SJCRH30 (cell line): ENCODE data around the gene KYNU. TPM values are rescaled to one million over a fixed set of nuclear protein-coding genes. Genes with fewer than 3 reads are reported as not detected.
"Not testable (repeated sequence)": the region's sequence is repeated elsewhere in the genome, so short reads cannot be mapped to it uniquely, and the experiment has no call there.

Experiments used
- DNase-seq, 2 experiments: peaks; one replicate each; pipeline ENCODE4 v3.0.0-alpha.2; 2015 to 2020
- H3K27ac ChIP-seq: fragments of 250-450 bp; sonication (Bioruptor Pico); 2 replicates; pipeline ENCODE4 v1.5.1; 2020; ENCODE audit warnings: mild to moderate bottlenecking, moderate library complexity
- H3K27me3 ChIP-seq: fragments of 250-450 bp; sonication (Bioruptor Pico); 2 replicates; pipeline ENCODE4 v1.5.1; 2020; ENCODE audit warnings: mild to moderate bottlenecking, moderate library complexity
- H3K36me3 ChIP-seq: fragments of 250-450 bp; sonication (Bioruptor Pico); 2 replicates; pipeline ENCODE4 v1.5.1; 2020; ENCODE audit warnings: mild to moderate bottlenecking, moderate library complexity
- H3K4me1 ChIP-seq: fragments of 250-450 bp; sonication (Bioruptor Pico); 2 replicates; pipeline ENCODE4 v1.5.1; 2020; ENCODE audit warnings: mild to moderate bottlenecking, moderate library complexity
- H3K4me3 ChIP-seq: fragments of 250-450 bp; sonication (Bioruptor Pico); 2 replicates; pipeline ENCODE4 v1.5.1; 2020; ENCODE audit warnings: mild to moderate bottlenecking, moderate library complexity
- H3K9me3 ChIP-seq: fragments of 250-450 bp; sonication (Bioruptor Pico); replicated peaks from 2 replicates; pipeline ENCODE4 v1.5.1; 2020; ENCODE audit warnings: mild to moderate bottlenecking, moderate library complexity
- total RNA-seq: library from RNA; depleted of rRNA; stranded (reverse); fragments of >200 nt; shearing (Covaris generic); gene quantifications from 2 replicates; pipeline ENCODE4 v1.2.3, GENCODE V29; 2014

KYNU gene
- total RNA-seq, 1 experiment from 2014 or later: 0.02 TPM

- H3K9me3 ChIP-seq: no peaks in the 10 kb centered on the region
- H3K4me1 ChIP-seq: no peaks in the 10 kb centered on the region
- no peaks in the 10 kb centered on the region; the same call in 1 of the 2 replicates for H3K36me3 ChIP-seq
- DNase-seq: no peak
- H3K27me3 ChIP-seq: no peaks in the 10 kb centered on the region
- no peak overlapping the region for H3K4me3 ChIP-seq
- no peak overlapping the region for H3K27ac ChIP-seq
Measured at GRCh38 chr2:143081616-143082015, 204.2 kb downstream of the KYNU start.

DNA sequence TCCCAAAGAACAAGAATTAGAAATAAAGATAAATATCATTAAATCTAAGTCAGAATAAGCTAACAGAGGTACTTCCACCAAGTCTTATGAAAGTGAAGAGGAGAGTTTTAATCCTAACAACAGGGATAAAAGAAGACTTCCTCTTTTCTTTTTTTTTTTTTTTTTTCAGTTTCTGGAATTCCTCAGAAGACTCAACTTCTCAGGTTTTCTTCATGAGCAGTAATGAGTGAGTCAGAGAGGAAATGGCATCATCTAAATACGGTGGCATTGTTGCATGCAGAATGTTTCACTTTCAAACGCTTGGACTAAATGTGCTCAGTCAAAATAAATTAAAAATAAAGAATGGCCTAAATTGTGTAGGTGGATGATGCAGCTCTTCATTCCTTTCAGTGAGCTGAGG is 206.2 kb downstream of the KYNU start:
- no peak for DNase-seq
- no peaks in the 10 kb centered on the region for H3K36me3 ChIP-seq
- no peaks in the 10 kb centered on the region for H3K4me1 ChIP-seq
- no peaks in the 10 kb centered on the region for H3K27me3 ChIP-seq
- no peaks in the 10 kb centered on the region for H3K9me3 ChIP-seq
- H3K27ac ChIP-seq: no peak overlapping the region
- no peak overlapping the region for H3K4me3 ChIP-seq

- Histone ChIP-seq H3K4me3 (no peak overlapping the region), H3K4me1 (no peaks in the 10 kb centered on the region), H3K36me3 (no peaks in the 10 kb centered on the region), H3K27ac (no peak overlapping the region), H3K27me3 (no peaks in the 10 kb centered on the region), H3K9me3 (no peaks in the 10 kb centered on the region)
- no peak for DNase-seq
Measured at GRCh38 chr2:143084462-143084861, 207.0 kb downstream of the KYNU start.

DNA sequence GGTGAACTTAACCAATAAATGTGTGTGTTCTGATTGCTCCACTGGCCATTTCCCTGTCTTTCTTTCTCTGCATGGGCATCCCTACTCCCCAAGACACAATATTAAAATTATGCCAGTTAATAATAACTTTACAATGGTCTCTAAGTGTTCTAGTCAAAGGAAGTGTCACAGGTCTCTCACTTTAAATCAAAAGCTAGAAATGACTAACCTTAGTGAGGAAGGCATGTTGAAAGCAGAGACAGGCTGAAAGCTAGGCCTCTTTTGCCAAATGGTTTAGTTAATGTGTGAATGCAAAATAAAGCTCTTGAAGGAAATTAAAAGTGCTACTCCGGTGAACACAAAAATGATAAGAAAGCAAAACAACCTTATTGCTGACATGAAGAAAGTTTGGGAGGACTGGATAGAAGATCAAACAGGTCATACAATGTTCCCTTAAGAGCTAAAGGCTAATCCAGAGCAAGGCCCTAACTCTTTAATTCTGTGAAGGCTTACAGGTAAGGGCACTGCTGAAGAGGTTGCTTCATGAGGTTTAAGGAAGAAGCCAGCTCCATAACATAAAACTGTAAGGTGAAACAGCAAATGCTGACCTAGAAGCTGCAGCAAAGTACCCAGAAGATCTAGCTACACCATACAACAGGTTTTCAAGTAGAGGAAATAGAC is 207.8 kb downstream of the KYNU start:
- no peak for DNase-seq
- no peaks in the 10 kb centered on the region for H3K9me3 ChIP-seq
- no peaks in the 10 kb centered on the region for H3K36me3 ChIP-seq
- no peaks in the 10 kb centered on the region for H3K27me3 ChIP-seq
- no peak overlapping the region for H3K27ac ChIP-seq
- no peaks in the 10 kb centered on the region for H3K4me1 ChIP-seq
- H3K4me3 ChIP-seq: no peak overlapping the region

DNA sequence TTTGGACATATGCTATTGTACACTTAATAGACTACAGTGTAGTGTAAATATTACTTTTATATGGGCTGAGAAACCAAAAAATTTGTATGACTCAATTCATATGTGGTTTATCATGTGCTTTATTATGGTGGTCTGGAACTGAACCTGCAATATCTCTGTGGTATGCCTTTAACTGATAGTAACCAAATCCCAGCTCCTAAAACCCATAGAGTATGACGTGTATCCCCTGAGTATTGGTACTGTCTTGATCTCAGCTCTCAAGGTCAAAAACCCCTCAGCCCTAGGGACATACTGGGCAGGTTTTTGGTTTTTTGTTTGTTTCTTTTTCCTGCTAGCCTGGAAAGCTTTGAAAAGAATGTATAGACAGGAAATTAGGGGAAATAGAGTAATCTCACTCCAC is 209.6 kb downstream of the KYNU start:
- DNase-seq: no peak
- H3K27me3 ChIP-seq: no peaks in the 10 kb centered on the region
- H3K36me3 ChIP-seq: no peaks in the 10 kb centered on the region
- H3K4me1 ChIP-seq: no peaks in the 10 kb centered on the region
- H3K9me3 ChIP-seq: no peaks in the 10 kb centered on the region
- no peak overlapping the region for H3K27ac ChIP-seq
- H3K4me3 ChIP-seq: no peak overlapping the region

- no peaks in the 10 kb centered on the region for H3K27me3 ChIP-seq
Measured at GRCh38 chr2:143088388-143088787, 210.9 kb downstream of the KYNU start.

GRCh38 chr2:143089520-143089919 is 212.1 kb downstream of the KYNU start:
- not testable (repeated sequence) for H3K4me3 ChIP-seq, DNase-seq, H3K27me3 ChIP-seq, H3K27ac ChIP-seq, H3K9me3 ChIP-seq, H3K36me3 ChIP-seq, H3K4me1 ChIP-seq

More at GRCh38 chr2:143088388-143088787, 210.9 kb downstream of the KYNU start:
- no peak for DNase-seq
- no peaks in the 10 kb centered on the region for H3K36me3 ChIP-seq
- no peaks in the 10 kb centered on the region for H3K9me3 ChIP-seq
- H3K27ac ChIP-seq: no peak overlapping the region
- no peak overlapping the region for H3K4me3 ChIP-seq
- no peaks in the 10 kb centered on the region for H3K4me1 ChIP-seq
